8988T (cell line): ENCODE measurements around the gene TBC1D9B.
A peak's percentile ranks its signal among the peaks of the same experiment; 100 is the strongest.

Experiments
- DNase-seq: peaks from one replicate; pipeline ENCODE4 v3.0.0; 2011

The TBC1D9B gene

DNA sequence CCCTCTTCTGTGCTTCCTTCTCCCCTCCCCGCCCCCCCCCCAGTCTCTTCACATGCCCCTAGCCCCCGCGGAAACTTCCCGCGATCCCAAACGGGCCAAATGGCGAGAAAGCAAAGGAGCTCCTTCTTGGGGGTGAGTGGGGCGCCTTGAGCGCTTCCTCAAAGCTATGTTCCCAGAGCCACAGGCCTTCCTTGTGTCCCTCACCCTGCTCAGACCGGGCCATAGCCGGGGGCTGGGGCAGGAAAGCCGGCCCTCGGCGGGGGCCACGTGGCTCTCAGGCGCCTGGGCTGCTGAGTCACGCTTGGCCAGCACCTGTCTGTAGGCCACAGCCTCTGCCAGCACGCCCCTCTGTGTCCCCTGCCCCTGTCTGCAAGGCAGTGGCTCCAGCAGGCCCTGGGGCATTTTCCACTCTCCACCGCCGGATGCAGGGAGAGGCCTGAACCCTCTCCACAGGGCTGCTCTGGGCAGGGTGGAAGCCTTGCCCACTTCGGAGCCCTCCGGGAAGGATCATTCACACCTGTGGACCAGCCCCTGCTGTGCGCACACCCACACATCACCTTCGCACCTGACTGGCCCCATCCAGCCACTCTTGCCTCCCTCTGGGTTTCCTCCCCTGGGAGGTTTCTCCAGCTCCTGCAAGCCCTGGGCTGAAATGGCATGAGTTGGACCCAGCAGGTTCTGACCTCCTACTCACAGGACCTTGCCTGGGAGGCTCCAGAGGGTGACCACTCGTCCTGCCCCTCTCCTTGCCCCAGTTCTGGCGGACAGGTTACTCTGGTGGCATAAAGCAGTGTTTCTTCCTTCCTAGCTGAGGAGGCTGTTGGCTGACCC is 88.2 kb downstream of the TBC1D9B start:
- DNase-seq = peak; percentile 67

DNA sequence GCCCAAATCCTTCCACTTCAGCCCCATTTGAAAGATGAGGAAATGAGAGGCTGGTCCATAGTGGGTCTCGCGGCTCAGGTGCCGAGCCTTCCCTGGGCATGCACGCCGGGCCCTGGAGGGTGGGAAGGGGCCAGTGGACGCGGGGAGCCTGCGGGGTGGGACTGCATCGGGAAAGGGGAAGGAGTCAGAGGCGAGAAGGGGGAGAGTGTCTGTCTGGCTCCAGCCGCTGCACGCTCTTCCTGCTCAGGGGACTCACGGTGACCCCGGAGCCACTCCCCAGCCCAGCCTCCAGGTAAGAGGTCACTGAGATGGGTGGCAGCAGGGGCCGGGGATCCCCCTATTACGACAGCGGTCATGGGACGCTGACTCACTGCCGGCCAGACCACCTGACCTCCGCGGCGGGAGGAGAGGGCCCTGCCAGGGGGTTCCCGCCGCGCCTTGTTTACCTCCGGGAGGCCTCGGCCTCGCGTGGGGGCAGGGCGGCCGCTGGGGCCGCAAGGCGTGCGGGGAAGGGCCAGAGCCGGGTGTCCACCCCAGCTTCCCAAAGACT is 88.9 kb downstream of the TBC1D9B start:
- DNase-seq = peak; percentile 96

DNA sequence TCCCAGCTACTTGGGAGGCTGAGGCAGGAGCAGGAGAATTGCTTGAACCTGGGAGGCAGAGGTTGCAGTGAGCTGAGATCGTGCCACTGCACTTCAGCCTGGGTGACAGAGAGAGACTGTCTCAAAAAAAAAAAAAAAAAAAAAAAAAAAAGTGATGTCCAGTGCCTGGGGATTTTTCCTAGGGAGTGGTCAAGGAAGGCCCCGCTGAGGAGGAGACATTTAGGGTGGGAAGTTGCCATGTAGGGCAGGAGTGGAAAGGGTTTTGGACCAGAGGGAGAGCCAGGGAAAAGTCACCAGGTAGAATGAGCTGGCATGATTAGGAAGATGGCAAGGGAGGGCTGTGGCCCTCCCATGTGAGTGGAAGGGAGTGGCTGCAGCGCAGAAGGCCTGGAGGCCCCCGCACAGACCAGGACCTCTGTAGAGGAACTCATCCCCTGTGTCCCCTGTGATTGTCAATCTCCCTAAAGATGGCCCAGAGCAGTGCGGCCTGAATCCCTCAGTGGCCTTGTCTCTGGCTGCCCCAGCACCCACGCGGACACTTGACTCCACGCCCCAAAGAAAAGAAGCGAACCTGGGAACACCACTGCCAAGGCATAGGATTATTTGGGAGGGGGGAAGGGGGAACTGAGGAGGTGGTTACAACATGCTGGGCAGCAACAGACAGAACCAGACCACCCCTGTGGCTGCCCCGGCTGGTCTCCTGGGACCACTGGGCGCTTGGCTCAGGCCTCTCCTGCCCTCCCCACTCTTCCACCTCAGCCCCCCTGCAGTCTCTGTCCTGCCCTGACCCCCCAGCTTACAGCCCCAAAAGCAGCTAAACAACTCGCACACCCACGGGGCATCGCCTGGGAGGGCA is 89.6 kb downstream of the TBC1D9B start:
- DNase-seq = peak; percentile 35

DNA sequence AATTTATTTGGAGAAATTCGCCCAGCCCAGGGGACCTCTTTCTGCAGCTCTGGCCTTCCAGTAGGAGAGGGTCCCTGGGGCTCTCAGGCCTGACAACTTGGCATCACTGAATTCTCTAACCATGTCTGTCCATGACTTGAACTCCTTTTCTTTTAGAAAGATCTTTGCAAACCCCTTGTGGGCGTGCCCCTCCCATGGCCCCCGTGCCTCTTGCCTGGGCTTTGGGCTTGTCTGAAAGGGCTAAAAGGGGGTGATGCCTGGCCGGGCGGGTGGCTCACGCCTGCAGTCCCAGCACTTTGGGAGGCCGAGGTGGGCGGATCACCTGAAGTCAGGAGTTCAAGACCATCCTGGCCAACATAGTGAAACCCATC is 90.2 kb downstream of the TBC1D9B start:
- DNase-seq = no peak

DNA sequence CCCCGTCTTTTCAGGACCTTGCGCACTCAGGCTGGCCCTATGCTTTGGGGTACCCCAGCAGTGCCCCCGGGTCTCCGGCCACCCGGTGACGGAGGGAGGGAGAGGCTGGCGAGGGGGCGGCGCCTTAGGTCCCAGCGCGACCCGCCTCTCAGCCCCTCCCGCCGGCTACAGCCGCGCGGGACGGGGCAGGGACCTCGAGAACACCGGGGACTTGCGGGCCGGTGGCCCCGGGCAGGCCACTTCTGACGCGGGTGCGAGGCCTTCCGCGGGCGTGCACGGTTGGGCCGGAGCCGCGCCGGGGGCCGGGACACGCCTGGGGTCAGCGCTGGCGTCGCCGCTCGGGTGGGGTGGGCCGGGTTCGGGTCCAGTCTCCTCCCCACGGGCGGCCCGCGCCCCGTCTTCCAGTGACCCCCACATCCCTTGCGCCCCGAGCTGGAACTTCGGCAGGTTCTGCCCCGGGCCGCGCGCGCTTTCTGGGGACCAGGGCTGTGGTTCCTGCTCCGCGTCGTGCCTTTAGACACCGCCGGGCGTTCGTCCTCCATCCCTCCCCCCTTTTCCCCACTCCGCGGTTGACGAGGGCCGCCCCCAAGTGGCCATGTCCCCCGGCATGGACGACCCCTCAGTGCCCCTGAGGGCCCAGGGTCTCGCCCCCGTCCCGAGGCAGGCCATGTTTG is 90.8 kb downstream of the TBC1D9B start:
- DNase-seq = no peak

DNA sequence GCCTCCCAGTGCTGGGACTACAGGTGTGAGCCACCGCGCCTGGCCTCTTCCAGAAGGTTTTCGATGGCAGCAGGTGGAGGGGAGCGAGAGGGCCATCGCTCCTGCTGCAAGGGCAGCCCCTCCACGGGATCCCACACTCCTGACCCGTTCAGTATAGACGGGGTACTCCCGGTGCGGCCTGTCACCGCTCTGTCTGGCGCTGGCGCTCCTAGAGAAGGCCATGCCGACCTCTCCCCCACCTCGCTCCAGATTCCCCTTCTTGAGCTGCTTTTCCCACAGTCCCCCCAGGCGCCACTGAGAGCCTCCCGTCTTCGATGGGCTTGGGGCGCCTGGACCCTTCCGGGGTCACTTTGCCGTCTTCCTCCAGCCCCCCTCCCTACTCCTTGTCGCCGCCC is 91.3 kb downstream of the TBC1D9B start:
- DNase-seq = no peak

DNA sequence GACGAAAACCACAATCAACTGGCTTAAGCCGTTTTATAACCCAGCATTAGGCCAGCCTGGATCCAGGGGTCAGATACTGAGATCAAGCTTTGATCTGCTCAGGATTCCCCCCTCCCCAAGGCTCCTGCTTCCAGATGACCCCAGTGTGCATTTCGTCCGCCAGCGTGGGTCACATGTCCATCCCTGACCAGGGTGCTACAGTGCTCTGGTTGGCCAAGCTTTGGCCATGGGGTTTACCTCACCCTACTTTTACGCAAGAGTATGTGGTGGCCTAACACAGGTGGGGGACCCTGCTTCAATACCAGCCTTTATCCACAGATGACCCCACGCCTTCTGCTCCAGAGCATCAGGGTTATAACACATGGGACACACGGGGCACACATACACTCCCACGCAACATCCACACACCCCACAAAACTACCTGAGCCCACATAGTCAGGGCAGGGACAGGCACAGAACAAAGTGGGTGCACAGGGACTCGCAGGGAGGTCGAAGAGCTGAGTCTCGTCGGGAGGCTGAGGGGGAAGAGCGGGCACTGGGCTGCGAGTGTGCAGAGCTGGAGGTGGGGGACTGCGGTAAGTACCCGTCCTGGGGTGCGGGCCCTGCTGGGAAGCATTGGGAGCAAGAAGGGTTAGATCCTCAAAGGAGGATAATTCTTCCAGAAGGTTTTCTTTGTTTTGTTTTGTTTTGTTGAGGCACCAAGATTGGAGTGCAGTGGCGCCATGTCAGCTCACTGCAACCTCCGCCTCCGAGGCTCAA is 92.0 kb downstream of the TBC1D9B start:
- DNase-seq = no peak

DNA sequence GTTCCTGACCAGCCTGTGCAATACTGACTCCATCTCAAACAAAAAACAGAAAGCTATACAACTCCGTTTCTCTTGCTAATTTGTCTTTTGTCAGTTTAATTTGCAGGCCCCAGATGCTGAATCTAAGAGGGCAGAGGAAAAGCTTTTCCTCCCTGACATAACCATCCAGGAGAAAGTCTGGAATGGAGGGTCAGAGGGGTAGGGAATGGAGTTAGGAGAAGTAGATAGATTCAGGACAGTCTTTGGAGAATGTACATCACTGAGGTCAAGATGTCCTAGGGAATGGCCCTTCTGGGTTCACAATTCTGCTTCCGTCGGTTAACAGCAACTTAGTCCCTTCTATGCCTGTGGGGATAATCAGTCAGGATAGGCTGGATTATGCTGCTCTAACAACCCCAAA is 93.6 kb downstream of the TBC1D9B start:
- no peak for DNase-seq

DNA sequence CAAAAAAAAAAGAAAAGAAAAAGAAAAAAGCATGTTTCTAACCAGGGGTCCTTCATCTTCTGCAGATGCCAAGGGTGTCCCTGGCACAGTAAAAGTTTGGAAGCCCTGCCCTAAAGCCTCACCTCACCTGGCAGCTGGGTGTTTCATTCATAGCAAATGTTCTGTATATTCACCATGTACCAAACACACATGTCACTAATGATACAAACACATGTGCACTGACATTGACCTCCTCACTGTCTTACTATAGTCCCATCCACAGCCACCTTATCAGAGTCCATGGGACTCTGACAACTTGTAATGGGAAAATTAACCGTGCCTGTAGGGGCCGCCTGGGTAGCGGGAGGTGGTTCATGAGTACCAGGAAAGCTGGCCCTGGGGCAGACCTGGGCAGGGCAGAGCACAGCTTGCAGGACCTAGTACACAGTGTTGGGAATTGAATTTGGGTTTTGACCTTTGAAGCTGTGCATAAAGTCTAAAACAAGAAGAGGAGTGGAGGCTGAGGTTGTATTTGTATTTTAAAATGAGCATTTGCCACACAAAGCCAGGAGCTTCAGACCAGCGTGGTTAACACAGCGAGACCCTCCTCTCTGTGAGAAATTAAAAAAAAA is 94.6 kb downstream of the TBC1D9B start:
- no peak for DNase-seq

DNA sequence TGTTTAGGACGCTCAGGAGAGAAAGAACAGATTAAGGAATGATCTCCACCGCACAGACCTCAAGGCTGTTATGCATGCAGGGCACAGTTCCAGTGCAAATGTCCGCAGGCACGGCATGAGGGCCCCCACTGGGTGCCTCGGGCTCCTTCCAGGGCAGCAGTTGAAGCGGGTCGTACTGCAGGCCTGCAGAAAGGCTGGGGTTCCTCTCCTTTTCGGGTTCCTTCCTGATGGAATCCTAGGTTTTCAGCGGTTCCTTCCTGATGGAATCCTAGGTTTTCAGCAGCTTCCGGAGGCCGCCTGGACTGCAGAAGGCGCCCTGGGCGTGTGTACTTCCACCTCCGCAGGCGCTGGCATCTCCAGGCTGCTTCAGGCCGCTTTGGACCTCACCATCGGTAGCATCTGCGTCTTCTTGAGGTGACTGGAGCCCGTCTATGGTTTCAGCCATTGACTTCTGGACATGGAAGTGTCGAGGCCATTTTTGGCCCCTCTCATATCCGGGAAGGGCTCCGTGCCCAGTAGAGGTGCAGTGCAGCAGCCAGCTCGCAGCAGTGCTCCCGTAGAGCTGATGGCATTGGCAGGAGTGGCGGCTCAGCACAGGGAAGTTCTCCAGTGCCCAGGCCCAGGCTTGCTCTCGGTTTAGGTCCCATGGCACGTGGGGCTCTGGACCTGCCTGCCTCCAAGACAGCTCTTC is 95.4 kb downstream of the TBC1D9B start:
- DNase-seq = no peak
